Measurements from ENCODE around the gene MYMX. TPM values are rescaled to one million over a fixed set of nuclear protein-coding genes. Genes with fewer than 3 reads are reported as not detected.

Gene MYMX
- total RNA-seq, 1 donor from 2014 or later: not detected

GRCh38 chr6:44267252-44267651 lies 50.5 kb downstream of the MYMX start:
- DNase-seq (ENCODE audit: low read depth) (no peak), FAIRE-seq (no peak)
- Histone ChIP-seq H3K4me3 (ENCODE audit: low read depth, low read length) (no peak overlapping the region), H3K27me3 (ENCODE audit: control insufficient read depth, insufficient read depth, low read length) (peaks cover 16% of the 10 kb centered on the region), H3K36me3 (ENCODE audit: control insufficient read depth, insufficient read depth, low read length) (no peaks in the 10 kb centered on the region)
- TF ChIP-seq CTCF (IDR thresholded peaks at IDR 0.05; ENCODE audit: insufficient read depth, low read length, severe bottlenecking): no peak

Other genes starting within 250 kb of the MYMX start
- gene MRPL14, start 89.5 kb upstream of the MYMX start, total RNA-seq: 66.3 and 90.0 TPM in 2 replicates
- gene TMEM63B, start 89.4 kb upstream of the MYMX start, total RNA-seq: 27.4 and 40.3 TPM in 2 replicates
- not detected in 2 replicates for gene CAPN11, start 58.1 kb upstream of the MYMX start, total RNA-seq
- 1.2 and 1.8 TPM in 2 replicates for gene SLC29A1, start 6.7 kb downstream of the MYMX start, total RNA-seq
- gene HSP90AB1, start 30.2 kb downstream of the MYMX start, total RNA-seq: 200 and 396 TPM in 2 replicates
- 50.4 and 52.9 TPM in 2 replicates for gene SLC35B2, start 40.6 kb downstream of the MYMX start, total RNA-seq
- 3.3 and 5.3 TPM in 2 replicates for gene NFKBIE, start 48.6 kb downstream of the MYMX start, total RNA-seq
- not detected in 2 replicates for gene TMEM151B, start 53.5 kb downstream of the MYMX start, total RNA-seq
- gene AARS2, start 96.4 kb downstream of the MYMX start, total RNA-seq: 9.5 and 12.4 TPM in 2 replicates
- gene SPATS1, start 125.7 kb downstream of the MYMX start, total RNA-seq: not detected in 2 replicates
- 16.8 and 18.9 TPM in 2 replicates for gene CDC5L, start 170.8 kb downstream of the MYMX start, total RNA-seq

Data from bronchial epithelial cell (primary cell).